ENCODE measurements around the gene SLFN12.
"Not testable (repeated sequence)": the region's sequence is repeated elsewhere in the genome, so short reads cannot be mapped to it uniquely, and the experiment has no call there.

The SLFN12 gene

DNA sequence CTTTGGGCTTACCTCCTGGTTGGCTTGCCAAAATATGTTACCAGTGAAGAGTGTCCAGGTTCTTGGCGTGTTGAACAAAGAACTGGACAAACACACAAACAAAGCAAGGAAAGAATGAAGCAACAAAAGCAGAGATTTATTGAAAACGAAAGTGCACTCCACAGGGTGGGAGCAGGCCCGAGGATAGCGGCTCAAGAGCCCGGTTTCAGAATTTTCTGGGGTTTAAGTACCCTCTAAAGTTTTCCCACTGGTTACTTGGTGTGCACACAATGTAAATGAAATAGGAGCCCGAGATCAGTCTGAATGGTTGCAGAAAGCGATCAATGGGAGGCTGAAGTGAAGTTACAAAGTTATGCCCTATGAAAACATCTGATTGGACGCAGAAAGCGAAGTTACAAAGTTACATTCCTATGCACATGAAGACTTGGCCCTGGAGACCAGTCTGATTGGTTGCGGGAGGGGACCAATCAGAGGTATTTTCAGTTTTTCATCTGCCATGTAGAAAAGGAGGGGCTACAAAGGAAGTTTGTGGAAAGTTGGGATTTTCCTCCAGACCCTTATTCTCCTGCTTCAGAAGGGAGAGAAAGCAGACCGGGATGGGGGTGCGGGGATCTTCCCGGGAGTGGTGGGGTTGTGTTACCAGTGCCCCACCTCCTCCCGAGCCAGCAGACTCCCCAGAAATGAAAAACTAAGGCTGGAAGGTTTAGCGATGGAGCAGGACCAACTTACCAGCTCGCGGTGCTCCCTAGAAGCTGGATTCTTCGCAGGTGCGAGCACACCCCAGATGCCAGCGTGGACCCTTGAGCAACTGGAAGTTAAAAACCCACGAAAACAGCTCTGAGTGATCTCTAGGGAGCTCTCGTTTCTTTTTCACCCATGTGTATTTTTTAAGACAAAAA is at the start of gene SLFN12:
Gene SLFN12 (minus strand): TSS at position 325 of the 899 bp plus-strand sequence. CDS start 9,472 bp downstream, outside the sequence.
- no peak within 1 kb of the TSS for H3K27ac ChIP-seq
- TF ChIP-seq, protein P1, sequence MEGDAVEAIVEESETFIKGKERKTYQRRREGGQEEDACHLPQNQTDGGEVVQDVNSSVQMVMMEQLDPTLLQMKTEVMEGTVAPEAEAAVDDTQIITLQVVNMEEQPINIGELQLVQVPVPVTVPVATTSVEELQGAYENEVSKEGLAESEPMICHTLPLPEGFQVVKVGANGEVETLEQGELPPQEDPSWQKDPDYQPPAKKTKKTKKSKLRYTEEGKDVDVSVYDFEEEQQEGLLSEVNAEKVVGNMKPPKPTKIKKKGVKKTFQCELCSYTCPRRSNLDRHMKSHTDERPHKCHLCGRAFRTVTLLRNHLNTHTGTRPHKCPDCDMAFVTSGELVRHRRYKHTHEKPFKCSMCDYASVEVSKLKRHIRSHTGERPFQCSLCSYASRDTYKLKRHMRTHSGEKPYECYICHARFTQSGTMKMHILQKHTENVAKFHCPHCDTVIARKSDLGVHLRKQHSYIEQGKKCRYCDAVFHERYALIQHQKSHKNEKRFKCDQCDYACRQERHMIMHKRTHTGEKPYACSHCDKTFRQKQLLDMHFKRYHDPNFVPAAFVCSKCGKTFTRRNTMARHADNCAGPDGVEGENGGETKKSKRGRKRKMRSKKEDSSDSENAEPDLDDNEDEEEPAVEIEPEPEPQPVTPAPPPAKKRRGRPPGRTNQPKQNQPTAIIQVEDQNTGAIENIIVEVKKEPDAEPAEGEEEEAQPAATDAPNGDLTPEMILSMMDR (conservative IDR thresholded peaks at IDR 0.05), result no peak

DNA sequence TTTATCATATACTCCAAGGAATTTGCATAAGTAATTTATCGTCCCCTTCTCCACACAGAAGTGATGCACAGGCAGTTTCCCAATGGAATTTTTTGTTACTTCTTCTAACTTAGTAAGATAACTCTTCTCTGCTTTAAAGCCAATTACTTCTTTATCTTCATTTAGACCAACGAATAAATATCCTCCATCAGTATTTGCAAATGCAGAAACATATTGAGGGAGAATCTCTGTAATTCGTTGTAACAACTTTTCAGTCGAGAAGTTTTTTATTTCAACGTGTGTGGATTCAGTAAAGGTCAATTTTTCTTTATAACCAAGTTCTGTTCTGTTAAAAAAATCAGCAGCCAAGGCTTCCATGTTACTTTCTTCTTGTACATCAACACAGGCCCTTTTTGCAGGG is 47.0 kb upstream of the SLFN12 start:
- H3K27ac ChIP-seq, result no peak overlapping the region
- TF ChIP-seq, protein P1 (conservative IDR thresholded peaks at IDR 0.05), result no peak

DNA sequence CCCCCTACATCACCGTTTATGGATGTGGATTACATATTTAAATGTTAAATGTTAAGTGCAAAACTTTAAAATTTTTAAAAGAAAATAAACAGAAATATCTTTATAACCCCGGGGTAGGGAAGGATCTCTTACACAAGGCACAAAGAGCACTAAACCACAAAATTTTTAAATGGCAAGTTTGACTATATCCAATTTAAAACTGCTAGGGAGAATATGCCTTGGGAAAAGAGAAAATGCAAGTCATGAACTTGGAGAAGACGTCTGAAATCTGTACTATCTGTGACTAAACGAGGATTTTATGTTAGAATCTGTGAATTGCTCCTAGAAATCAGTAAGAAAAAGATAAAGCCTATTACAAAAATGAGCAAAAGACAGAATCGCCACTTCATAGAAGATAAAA is 44.9 kb upstream of the SLFN12 start:
- TF ChIP-seq, protein P1 (conservative IDR thresholded peaks at IDR 0.05), result no peak
- H3K27ac ChIP-seq, result no peak overlapping the region

DNA sequence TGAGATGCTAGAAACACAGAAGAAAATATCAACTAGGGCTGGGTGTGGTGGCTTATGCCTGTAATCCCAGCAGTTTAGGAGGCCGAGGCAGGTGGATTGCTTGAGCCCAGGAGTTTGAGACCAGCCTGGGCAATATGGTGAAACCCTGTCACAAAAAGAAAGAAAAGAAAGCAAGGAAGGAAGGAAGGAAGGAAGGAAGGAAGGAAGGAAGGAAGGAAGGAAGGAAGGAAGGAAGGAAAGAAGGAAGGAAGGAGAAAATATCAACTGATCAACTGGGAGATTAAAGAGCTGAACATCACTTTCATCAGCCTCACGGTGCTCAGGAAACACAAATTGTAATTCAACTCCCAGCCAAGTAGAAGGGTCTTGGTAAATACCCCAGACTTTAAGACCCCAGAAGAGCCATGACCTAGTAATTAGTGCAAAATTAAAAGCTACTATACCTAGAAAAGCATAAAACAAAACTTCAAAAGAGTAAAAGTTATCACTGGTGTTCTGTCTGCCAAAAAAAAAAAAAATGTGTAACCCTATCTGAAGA is 44.1 kb upstream of the SLFN12 start:
- TF ChIP-seq, protein P1 (conservative IDR thresholded peaks at IDR 0.05), result no peak

DNA sequence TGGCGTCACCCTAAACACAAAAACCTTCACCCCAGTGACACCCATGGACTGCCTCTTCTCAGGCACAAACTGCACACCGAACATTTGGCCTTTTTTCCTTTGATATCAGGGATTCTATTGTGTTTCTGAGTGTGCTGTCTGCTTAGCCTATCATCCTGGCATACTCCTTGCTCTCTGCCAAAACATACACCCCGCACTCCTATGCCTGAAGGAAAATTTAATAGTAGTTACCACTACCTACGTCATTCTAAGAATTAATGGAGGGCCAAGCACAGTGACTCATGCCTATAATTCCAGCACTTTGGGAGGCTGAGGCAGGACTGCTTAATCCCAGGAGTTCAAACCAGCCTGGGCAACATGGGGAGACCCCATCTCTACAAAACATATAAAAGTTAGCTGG is 36.2 kb upstream of the SLFN12 start:
- TF ChIP-seq, protein P1 (conservative IDR thresholded peaks at IDR 0.05), result no peak
- H3K27ac ChIP-seq, result no peak overlapping the region

More for the DNA sequence above, 44.1 kb upstream of the SLFN12 start:
- H3K27ac ChIP-seq, result no peak overlapping the region

DNA sequence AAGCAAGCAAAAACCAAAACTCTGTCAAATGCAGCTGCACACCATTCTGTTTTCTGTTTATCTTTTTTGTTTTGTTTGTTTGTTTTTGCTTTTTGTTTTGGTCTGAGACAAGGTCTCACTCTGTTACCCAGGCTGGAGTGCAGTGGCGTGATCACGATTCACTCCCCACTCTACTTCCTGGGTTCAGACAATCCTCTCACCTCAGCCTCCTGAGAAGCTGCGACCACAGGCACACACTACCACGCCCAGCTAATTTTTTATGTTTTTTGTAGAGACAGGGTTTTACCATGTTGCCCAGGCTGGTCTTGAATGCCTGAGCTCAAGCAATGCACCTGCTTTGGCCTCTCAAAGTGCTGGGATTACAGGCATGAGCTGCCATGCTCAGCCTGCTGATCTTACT is 35.5 kb upstream of the SLFN12 start:
- TF ChIP-seq, protein P1 (conservative IDR thresholded peaks at IDR 0.05), result no peak
- no peak overlapping the region for H3K27ac ChIP-seq

DNA sequence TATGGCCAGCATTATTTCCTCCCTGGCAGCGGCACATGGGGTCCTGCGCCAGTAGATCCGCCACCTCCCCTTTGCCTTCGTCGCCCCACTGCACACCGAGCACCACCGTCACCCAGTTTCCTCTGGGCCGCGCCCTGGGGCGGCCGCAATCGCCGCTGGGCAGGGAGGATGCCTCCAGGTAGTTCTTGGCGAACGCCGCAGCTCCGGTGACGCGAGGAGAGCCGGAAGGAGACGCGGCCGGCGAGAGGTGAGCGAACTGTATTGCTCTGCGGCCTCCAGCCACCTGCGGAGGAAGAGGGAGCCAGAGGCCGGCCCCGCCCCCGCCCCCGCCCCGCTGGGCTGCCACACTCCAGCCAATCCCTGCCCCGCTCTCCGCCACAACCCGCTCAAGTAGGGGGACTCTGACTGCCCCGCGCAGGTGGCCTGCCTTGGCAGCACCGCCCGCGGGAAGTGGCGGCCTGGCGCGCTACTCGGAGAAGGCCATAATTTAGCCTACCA is 28.1 kb upstream of the SLFN12 start:
- no peak overlapping the region for H3K27ac ChIP-seq
- TF ChIP-seq, protein P1 (conservative IDR thresholded peaks at IDR 0.05), result no peak

DNA sequence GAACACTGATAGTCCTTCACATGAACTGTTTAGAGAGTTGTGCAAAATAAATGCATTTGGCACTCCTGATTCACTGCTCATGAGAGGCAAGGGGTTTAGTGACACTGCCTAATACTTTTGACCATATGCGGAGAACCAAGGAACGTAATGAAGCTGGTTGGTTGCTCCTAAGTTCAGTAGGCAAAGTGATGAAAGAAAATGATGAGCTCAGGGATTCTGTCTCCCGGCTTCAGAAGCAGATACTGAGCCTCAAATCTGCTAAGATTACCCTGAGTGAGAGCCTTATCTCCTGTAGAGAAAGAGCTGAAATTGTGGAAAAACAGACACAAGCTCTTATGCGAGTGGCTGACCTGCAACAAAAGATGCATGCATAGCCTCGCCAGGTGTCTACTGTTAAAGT is 21.7 kb upstream of the SLFN12 start:
- not testable (repeated sequence) for H3K27ac ChIP-seq
